Middle frontal gyrus (tissue), 1 donor: Measurements from ENCODE around the gene RAP2A.

Experiments
- DNase-seq: peaks from one replicate; pipeline ENCODE4 v3.0.0-alpha.2; 2015; ENCODE audit warnings: low spot score; ENCODE audit errors: extremely low spot score

Gene RAP2A

DNA sequence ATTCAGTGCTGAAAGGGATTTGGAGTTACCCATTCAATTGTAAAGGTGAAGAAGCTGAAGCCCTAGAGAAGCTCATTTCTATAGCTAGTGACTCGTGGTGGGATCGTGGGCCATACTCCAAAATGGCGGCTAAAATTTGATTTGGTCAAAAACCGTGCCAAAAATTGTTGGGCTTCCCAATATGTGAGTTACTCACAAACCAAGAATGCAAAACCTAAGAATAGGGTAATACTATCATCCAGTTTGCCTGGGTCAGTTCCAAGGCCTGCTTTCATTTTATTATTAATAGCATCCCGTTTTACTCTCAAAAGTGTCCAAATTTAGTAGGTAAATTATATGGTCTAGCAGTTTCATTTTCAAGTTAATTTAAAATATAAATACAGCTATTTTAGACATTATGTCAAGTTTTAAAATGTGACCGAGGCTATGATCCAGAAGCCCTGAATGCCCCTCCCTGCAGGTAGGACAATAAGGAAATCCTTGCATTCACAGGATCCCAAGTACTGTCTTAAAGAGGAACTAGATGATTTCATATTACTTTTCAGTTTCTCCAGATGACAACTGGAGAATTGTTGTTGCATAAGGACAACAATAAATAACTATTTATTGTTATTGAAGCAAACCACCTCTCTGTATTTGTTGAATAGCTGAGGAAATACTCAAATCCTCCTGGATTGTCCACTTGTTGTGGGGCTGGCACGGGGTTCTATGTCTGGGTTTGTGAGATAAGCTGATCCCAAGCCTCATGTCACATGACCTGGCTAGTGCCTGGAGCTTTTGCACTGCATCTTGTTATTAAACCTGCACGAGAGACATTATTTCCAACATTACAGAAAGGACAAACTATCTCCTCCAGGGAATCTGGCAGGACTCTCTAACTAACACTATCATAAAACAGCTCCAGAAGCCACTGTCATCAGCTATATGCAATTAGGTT lies 11.6 kb upstream of the RAP2A start:
- no peak for DNase-seq

DNA sequence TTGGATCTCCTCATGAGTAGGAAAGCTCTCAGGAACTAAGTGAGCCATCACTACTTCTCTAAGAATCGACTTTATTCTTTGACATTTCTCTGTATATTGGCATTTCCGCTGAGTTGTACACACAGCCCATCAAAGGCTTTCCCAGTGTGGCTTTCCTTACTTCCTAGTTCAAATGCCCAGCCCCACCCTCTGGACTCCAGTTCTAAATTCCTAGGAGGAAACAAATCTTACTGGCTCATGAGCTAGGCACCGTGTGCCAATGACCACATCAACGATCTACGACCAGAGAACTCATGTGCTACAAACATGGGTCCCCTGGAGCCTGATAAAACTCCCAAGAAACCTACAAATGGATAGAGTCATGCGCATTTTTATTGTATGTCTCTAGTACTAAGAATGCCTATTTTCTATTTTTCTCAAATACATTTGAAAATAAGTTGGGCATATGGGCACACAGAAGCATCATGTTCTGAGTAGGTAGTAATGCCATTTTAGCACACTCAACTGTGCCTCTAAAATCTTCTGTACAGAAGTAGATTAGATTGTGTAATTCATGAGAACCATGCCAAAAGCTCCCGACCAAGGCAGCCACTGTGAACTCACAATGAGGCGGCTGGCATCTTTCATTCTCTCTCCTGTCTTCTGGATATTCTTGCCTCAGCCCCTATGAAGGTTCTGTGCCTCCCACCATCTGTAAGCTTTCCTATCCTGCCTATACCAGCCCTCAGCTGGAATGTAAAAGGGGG lies 10.5 kb upstream of the RAP2A start:
- DNase-seq, result peak; percentile 46

GRCh38 chr13:97425590-97425989 lies 8.4 kb upstream of the RAP2A start:
- no peak for DNase-seq

GRCh38 chr13:97426695-97427094 lies 7.3 kb upstream of the RAP2A start:
- DNase-seq, result no peak

DNA sequence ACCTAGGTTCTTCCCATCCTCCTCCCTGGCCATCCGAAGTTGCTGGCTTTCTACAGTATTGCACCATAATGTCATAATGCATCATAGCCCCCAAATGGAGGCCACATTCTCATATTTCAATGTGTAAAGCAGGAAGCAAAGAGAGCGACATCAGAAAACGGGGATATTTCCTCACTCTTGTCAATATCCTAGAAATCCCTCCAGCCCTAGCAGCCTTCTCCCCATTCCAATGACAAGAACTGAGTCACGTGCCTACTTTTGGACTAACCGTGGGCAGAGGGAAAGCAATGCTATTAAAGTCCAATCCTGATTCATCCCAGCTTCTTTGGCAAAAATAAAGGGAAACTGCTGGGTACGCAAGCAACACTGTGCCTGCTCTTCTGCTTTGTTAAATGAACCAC lies 4.3 kb upstream of the RAP2A start:
- peak; percentile 67 for DNase-seq

DNA sequence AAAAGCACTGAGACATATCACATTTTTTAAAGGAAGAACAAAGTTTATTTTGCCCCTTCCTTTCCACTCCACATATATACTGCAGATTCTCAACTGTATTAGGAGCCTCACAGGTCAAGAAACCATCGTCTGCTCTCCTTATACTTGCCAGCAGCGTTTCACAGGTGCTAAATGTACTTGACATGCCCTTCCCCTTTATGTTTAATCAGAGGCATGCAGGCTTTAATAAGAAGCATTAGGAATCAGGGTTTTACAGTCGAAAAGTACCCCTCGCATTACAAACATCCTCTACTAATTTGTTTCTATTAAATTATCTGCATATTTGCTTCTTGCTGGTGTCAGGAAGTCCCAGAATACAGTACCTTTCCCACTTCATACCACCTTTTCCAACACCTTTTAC lies 3.7 kb upstream of the RAP2A start:
- no peak for DNase-seq

DNA sequence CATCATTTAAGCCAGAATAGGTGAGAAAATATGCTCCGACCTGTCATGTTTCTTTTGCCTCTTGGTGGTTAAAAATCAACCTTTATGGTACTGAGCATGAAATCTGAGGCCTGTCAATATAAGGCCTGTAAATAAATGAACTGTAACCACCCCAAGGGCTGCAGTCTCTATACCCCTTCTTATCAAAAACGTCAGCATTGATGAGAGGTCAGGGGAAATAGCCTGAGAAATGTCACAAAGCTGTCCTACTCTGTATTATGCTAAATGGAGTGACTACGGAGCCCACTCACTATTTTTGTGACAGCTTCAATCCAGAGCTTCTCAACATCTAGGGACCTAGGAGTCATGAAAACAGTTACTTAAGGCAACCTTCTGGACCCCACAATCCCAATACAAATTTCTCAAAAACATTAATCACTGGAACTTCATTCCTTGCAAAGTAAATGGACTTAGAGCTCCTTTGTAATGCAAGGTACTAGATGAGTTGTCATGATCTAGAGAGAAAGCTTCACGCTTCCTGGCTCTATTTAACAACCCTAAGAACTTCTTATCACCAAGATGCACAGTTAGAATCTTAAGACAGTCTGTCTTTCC lies 2.7 kb upstream of the RAP2A start:
- no peak for DNase-seq

GRCh38 chr13:97432232-97432916 lies 1.6 kb upstream of the RAP2A start:
- no peak for DNase-seq

DNA sequence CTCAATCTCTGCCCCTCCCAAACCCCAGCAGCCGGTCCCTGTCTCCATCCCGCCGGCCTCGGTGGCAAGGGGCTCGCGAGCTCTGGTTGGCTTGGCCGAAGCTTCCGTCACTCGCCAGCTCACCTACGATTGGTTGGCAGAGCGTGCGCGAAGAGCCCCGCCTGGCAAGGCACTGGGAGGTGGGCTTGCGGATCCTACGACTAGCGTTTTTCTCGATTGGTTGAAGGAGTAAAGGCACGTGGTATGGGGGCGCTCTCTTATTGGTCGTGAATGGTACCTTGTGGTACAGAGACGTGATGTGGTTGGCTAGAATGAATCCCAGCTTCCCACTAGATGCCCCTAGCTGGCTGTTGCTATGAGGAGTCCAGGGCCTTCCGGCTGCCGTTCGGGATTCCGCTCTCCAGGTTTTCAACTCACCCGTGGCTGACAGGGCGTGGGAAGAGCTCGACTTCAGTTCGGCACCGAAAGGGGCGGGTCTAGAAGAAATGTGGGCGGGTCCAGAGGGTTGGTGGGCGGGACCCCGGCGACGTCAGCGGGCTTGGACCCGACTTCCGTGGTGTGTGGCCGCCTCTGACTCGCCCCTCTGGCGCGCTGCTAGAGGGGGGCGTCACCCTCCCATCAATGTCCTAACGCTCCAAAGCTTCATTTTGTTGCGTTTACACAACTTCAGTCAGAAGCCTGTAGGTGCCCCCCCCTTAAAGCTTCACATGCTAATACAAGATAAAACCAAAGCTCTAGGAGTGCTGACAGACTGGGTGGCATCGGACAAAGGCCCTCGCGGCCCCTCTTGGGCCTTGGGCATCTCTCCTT lies 847 bp upstream of the RAP2A start:
- DNase-seq, result peak; percentile 99

DNA sequence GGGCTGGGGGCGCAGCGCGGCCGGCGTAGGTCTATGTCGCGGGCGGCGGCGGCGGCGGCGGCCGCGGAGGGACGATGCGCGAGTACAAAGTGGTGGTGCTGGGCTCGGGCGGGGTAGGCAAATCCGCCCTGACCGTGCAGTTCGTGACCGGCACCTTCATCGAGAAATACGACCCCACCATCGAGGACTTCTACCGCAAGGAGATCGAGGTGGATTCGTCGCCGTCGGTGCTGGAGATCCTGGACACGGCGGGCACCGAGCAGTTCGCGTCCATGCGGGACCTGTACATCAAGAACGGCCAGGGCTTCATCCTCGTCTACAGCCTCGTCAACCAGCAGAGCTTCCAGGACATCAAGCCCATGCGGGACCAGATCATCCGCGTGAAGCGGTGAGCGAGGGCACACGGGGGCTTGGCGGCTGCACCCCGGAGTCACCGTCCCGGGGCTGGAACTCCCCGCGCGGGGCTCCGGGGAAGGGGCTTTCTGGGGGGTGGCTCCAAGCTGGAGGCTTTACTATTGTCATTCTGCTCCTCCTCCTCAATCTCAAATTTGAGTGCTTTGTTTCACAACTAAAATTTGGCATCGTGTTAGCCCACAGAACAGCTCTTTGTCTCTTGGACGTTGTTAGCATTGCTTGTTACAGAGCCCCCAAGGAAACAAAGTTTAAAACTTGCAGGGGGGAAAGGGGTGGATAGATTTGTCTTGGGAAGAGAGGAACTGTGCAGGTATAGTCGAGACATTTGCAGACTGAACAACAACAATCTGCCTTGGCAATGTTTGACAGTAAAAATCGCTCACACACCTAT lies 630 bp downstream of the RAP2A start:
- no peak for DNase-seq

DNA sequence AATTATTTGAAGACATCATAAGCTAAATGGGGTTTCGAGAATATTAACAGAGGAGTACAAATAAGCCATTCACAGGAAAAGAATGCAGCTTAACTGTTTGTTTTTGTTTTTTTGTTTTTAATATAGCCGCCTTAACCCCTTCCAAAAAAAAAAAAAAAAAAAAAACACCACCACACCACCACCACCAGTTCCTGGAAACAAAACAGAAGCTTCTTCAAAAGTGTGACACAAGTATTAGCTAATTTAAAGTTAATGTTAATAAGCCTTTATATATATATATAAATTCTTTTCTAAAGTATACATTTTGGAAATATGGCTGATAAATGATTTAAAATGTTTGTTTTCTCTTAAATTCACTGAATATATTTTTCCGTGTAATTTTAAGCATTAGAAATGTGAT lies 1.4 kb downstream of the RAP2A start:
- DNase-seq, result no peak

DNA sequence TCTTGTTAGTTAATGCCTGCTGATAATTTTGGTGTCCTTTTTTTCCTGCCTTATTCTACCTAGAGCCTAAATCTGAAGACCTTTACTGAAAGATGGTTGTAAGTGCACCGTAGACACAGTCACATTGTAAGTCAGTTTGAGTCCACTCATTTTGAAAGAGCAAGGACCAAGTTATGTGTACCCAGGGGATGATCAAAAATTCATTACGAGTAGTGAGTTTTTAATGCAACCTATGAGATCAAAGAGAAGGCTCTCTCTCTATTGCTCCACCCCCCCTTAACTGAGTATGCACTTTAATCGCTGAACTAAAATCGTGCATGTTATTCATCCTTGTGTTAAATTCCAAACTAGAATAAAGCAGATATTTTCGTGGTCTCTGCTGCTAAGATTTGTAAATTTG lies 1.8 kb downstream of the RAP2A start:
- no peak for DNase-seq

DNA sequence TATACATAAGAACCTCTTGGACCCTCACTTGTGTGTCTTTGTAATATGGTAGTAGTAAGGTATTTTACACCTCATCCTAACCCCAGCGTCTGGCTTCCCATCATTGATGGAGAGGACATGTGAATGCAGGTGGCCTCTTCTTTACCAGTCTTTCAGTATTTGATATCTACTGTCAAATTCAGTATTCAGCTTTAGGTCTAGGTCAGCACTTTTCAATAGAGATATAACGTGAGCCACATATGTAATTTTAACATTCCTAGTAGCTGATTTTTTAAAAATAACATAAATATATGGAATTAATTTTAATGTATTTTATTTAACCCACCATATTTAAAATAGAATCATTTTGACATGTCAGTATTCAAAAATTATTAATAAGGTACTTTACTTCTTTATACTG lies 2.9 kb downstream of the RAP2A start:
- DNase-seq, result no peak

DNA sequence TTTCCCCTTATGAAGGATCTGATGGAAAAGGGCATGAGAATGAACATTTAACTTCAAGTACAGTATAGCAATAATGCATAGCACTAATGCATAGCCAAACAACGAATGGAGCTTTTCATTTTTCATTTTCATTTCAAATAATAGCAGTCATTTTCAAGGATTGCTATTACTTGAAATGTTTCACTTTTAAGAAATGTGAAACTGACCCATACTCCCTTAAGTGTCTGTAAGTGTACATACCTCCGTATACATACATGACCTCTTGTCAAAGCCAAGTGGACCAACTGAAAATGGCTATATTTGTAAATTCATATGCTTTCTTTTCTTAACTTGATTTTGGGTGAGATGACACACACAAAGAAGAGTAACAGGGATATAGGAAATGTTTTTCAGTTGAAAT lies 3.8 kb downstream of the RAP2A start:
- no peak for DNase-seq

- no peak for DNase-seq
These were observed 5.1 kb downstream of the RAP2A start for GRCh38 chr13:97438856-97439595.

- DNase-seq, result no peak
These were observed 6.7 kb downstream of the RAP2A start for GRCh38 chr13:97440598-97441170.

- DNase-seq, result no peak
These were observed 7.4 kb downstream of the RAP2A start for GRCh38 chr13:97441368-97441767.

DNA sequence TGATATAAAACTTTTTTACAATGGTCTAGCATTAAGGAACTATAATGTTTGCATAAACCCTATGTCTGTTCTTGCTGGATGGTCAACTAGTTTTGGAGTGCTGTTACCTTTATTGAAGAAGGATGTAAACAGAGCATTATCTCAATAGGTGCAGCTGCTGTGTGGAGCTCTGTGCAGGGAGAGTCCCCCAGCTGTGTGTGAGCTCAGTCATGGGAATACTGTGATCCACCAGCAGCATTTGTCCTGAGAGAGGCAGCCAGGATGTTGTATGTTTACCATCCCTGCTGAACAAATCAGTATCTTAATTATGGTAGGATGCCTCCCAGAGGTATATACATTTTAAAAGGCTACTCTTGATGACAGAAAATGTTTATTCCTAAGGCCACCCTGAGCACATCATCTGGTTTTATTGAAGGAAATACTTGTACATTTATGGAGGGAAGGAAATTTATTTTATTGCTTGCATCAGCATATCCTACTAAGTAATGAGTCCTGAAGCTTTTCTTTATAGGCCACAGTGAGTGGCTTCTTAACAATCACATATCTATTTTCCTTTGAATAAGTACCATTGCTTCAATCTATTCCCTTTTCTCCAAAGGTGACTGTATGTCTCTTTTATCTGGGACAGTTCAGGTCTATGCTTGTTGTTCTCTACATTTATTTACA lies 11.7 kb downstream of the RAP2A start:
- no peak for DNase-seq
